A172 (cell line): ENCODE measurements around the gene CSRP1. TPM values are rescaled to one million over a fixed set of nuclear protein-coding genes. Genes with fewer than 3 reads are reported as not detected.
"Not testable (repeated sequence)": the region's sequence is repeated elsewhere in the genome, so short reads cannot be mapped to it uniquely, and the experiment has no call there.

ENCODE experiments used
- DNase-seq: peaks from one replicate; pipeline ENCODE4 v3.0.0-alpha.2; 2015; ENCODE audit warnings: low spot score
- total RNA-seq: library from RNA; depleted of rRNA; stranded (reverse); fragments of >200 nt; shearing (Covaris generic); gene quantifications from 2 replicates; pipeline ENCODE4 v1.2.3, GENCODE V29; 2014

Gene CSRP1
- total RNA-seq, 1 experiment from 2014 or later: 573 TPM

GRCh38 chr1:201537891-201538611, 31.1 kb upstream of the CSRP1 start:
- DNase-seq: peak; percentile 80

GRCh38 chr1:201537467-201537866, 30.5 kb upstream of the CSRP1 start:
- DNase-seq: no peak

- no peak for DNase-seq
These were observed 30.1 kb upstream of the CSRP1 start for GRCh38 chr1:201537028-201537427.

GRCh38 chr1:201536558-201536957, 29.6 kb upstream of the CSRP1 start:
- peak; percentile 90 for DNase-seq

- DNase-seq: no peak
These were observed 29.0 kb upstream of the CSRP1 start for GRCh38 chr1:201535919-201536245.

- peak; percentile 90 for DNase-seq
These were observed 28.4 kb upstream of the CSRP1 start for GRCh38 chr1:201535046-201535918.

- no peak for DNase-seq
These were observed 26.9 kb upstream of the CSRP1 start for GRCh38 chr1:201533836-201534235.

- DNase-seq: no peak
These were observed 24.9 kb upstream of the CSRP1 start for GRCh38 chr1:201531551-201532425.

- peak; percentile 82 for DNase-seq
These were observed 24.0 kb upstream of the CSRP1 start for GRCh38 chr1:201530741-201531531.

GRCh38 chr1:201528631-201529252, 21.8 kb upstream of the CSRP1 start:
- DNase-seq: no peak

- DNase-seq: no peak
These were observed 21.0 kb upstream of the CSRP1 start for GRCh38 chr1:201527879-201528278.

GRCh38 chr1:201525193-201525778, 18.4 kb upstream of the CSRP1 start:
- no peak for DNase-seq

- not testable (repeated sequence) for DNase-seq
These were observed 13.2 kb upstream of the CSRP1 start for GRCh38 chr1:201520046-201520575.

- no peak for DNase-seq
These were observed 11.1 kb upstream of the CSRP1 start for GRCh38 chr1:201518071-201518470.

- no peak for DNase-seq
These were observed 10.7 kb upstream of the CSRP1 start for GRCh38 chr1:201517631-201518030.

GRCh38 chr1:201516511-201517127, 9.7 kb upstream of the CSRP1 start:
- no peak for DNase-seq

GRCh38 chr1:201515895-201516294, 9.0 kb upstream of the CSRP1 start:
- no peak for DNase-seq

GRCh38 chr1:201515062-201515750, 8.3 kb upstream of the CSRP1 start:
- DNase-seq: no peak

- DNase-seq: no peak
These were observed 7.5 kb upstream of the CSRP1 start for GRCh38 chr1:201514466-201514865.
